GM19468 (cell line): ENCODE data around the gene TTC39A.

Experiments used
- ATAC-seq: cut with Tn5 transposase; IDR thresholded peaks from one replicate; pipeline ENCODE4 v1.9.1; 2021; ENCODE audit warnings: mild to moderate bottlenecking, moderate library complexity, moderate number of reproducible peaks; ENCODE audit not compliant: unreplicated experiment; ENCODE audit errors: extremely low read depth

TTC39A gene

DNA sequence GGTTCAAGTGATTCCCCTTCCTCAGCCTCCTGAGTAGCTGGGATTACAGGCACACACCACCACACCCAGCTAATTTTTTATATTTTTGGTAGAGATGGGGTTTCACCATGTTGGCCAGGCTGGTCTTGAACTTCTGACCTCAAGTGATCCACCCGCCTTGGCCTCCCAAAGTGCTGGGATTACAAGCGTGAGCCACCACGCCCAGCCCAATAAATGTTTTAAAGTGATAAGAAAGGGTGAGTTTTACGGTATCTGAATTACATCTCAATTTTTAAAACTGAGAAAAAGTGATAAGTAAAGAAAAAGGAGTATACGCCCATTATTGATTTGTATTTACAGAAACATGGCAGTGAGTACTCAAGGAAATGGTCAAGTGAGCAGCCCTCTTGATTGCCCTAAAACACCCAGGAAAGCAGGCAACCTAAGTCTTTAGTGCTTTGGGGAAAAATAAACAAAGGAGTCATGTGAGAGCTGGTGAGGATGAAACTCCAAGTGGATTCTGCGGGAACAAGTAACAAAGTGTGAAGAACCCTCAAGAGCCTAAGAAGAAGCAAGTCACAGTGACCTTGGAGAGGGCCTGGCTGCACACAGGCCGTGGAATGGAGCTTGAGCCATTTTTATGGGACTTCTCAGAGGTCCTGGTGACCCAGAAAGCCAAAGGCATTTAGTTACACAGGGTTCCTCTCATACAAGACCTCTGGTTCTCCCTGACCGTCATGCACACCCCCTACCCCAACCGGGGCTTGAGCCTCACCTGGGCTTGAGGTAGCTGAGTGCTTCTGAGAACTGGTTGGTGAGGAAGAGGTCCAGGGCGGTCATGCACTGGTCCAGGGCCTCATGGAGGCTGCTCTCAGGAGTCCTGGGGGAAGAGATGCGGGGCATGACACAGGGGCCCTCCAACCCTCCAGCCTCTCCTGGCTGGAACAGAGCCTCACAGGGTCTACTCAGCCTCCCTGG is 9.1 kb downstream of the TTC39A start:
- ATAC-seq: no peak

DNA sequence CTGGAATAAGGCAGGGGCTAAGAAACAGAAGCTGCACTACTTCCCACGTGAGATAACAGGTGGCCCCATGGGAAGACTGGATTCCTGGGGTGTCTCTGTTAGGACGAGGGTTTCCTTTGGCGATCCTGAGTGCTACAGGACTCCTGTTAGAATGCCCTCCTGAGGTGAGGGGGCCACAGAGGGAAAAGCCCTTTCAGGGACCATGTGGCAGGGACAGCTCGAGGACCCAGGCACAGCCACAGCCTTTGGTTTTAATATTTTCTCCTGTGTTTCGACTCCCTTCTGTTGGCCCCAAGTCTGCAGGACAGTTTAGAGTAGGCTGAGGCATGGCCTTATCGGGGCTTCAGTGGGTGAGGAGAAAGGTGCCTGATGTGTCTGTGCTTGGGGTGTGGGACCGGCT is 12.6 kb downstream of the TTC39A start:
- no peak for ATAC-seq

DNA sequence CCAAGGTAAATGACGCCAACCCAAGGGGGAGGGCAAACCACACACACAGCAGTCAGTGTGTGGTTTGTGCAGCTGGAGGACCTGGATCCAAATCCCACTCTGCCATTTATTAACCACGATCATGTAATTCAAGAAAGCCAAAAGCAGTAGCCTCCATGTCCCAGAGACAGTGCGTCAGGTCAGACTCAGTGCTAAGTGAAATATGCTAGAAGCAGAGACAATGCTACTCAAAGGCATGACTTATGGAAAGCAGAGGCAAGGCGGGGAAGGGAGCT is 13.6 kb downstream of the TTC39A start:
- ATAC-seq: no peak

DNA sequence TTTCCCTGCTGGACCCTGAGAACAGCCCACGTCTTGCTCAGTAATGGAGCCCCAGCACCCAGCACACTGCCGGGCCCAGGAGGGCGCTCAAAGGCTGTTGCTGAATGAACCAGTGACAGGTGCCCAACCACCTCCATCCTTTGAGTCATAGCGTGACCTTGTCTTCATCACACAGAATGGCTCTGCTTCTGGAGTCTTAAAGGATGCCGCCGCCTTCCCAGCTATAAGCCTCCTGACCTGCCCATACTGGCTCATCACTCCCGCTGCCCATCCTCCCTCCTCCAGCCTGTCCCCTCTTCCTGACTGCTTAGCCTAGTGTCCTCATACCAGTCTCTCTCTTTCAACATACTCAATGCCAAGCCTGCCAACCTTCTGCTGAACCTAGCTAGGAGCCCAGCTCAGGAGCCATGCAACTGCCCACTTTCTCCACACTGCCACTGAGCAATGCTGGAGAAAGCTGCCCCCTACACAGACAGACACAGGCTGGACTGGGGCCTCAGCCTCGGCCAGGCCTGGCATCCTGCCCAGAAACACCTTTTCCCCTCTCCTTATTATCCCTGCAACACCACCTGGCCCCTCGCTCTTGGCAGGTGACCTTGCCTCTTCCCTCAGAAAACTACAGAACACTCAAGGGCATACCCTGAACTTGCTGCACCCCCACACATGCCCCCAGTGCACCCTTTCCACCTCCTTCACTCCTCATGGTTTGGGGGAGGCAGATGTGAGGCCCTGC is 14.1 kb downstream of the TTC39A start:
- ATAC-seq: no peak

DNA sequence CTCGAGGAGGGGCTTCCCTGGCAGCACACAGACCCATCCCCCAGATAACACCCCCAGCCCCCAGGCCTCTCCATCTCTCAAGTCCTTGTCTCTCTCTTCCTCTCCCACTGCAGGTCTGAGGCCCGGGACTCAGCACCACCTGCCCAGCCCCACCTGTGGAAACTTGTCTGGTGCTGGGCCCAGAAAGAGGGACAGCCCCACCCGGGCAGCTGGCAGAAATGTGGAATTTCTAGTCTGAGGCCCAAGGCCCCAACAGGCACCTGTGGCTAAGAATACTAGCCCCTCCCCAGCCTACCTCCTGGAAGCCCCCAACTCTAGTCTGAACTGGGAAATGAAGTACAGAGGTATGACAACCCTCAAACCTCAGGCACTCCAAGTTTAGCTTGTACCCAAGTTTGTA is 15.4 kb downstream of the TTC39A start:
- no peak for ATAC-seq

DNA sequence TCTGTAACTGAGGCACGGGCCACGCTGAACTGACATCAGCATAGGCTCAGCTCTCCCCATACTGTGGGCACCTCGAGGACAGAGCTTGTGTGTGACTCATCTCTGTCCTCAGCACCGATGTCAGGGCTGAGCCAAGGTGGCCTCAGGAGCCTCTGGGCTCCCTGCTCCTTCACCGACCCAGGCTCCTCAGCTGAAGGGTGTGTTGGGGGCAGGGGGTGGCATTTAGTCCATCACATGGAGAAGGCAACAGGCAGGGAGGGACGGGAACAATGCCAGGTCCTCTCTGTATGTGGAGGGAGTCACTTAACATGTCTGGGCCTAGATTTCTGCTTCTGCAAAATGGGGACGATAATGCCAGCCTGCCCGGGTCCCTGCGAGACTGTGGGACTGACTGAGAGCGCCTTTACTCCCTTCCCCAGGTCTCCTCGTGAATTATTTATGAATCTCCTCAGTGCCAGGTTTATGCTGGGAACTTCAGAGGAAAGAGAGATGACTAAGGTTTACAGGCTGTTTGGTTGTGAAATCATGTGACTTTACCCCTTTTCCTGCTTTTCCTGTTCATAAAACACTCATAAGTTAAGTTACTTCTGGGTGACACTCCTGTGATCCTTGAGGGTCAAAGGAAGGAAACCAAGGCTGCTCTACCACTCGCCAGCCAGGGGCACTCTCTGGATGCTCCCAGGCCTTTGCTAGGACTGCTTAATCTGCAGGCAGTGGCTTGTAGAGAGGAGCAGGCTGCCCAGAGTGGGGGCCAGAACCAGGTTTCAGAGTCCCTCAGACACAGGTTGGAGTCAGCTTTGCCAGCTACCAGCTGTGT is 16.2 kb downstream of the TTC39A start:
- ATAC-seq: no peak

DNA sequence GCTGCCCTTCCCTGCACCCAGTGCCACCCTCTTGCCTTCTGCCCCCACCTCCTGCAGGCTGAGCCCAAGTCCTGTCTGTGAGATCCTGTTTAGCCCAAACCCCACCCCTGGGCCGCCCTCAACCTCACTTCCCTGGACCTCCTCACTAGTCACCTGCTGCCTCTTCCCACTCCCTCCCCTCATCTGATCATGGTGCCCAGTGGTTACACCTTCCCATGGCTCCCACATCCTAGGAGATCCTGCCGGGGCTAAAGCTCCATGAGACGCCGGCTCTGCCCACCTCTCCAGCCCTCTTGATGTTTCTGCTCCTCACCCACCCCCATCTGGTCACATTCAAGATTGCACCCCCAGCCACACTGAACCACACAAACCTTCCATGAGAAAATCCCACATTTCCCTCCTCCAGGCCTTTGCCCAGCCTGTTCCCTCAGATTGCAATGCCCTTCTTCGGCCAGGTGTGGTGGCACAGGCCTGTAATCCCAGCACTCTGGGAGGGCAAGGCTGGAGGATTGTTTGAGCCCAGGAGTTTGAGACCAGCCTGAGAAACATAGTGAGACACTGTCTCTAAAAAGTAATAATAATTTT is 17.0 kb downstream of the TTC39A start:
- no peak for ATAC-seq

DNA sequence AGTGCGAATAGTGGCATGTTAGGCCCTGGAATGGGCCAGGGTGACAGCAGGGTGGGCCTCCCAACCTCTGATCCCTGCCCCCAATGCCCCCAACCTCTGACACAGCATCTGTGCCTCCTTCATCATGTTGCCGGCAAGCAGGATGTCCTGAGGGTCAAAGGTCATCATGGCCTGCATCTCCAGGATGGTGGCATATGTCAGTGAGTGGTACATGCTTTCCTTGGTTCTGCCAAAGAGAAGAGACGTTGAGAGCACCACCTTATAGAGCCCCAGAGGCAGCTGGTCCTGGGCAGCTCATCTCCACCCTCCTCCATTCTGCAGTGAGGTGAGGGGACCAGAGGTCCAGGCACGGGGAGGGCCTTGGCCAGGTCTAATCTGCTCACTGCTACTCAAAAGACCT is 17.6 kb downstream of the TTC39A start:
- no peak for ATAC-seq

DNA sequence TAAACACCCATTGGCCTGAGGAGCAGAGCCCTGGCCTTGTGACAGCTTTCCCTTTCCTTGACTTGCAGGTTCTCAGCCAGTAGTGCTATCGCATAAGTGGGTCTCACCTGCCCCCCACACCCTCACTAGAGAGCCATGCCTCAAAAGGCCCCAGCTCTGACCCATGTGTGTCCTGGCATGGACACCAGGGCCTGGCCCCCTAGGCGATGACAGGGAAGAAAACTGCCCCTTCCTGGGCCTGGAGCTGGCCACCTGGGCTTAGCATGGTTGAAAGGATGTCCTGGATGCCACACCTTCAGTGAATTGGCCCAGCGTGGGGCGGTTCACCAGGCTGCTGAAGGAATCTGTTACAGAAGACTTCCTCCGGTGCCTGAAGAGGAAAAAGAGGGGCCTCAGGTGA is 18.5 kb downstream of the TTC39A start:
- ATAC-seq: no peak

DNA sequence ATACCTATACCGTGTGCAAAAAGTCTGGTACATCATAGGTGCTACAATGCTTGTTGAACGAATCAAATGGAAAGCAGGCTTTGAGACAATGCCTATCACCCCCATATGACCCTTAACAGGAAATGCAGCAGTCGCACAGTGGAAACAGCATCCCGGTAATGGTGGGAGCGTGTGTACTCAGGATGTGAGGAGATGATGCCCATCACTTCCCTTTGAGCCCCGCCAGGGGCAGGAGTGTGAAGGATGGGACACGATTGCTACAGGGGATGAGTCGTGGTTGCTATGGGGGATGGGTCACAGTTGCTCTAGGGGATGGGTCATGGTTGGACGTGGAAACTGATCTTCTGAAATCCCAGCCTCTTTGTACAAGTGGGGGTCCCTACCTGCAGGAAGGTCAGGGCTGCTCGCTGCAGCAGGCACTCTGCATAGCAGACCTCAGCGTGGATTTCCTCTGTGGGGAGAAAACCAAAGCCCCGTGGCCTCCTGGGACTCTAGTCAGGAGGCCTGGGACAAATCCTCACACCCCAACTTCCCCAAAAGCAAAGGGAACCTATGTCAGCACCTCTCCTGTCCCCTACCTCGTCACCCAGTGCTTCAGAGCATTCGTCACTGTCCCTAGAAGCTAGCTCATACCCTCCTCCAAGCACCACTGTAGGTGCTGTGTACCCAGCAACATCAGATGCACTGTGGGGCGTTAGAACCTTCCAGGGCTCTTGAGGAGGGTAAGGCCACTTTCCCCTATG is 19.3 kb downstream of the TTC39A start:
- no peak for ATAC-seq

DNA sequence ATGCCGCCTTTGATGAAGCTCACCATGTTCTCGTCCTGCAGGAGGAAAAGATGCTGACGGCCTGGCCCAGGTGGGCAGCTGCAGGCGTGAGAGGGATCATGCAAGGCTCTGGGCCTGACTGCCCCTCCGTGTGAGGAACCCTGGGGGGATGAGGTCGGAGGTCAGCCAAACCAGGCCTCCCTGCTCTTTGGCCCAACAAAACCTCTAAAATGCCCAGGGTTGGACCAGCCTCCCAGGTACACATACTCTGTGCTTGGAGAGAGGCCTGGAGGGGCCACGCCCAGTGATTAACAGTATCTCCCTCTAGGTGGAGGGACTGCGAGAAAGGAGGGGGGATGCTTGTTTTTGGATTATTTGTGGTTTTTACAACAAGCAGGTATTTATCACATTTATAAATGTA is 21.1 kb downstream of the TTC39A start:
- no peak for ATAC-seq

DNA sequence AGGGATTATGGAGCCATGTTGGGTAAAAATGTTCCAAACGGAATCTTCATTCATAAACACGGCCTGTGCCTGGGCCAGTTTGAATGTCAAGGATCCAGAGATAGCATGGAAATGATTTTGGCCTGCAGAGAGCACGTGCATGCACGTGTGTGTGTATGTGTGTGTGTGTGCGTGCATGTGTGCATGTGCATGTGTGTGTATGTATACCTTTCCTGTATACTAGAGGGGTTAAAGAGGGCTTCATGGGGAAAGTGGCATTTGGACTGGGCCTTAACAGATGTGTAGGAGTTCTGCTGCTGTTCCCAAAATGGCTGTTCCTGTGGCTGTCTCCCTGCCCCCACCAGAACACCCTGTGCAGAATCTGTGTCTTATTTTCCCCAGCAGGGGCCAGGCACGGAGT is 21.7 kb downstream of the TTC39A start:
- no peak for ATAC-seq

DNA sequence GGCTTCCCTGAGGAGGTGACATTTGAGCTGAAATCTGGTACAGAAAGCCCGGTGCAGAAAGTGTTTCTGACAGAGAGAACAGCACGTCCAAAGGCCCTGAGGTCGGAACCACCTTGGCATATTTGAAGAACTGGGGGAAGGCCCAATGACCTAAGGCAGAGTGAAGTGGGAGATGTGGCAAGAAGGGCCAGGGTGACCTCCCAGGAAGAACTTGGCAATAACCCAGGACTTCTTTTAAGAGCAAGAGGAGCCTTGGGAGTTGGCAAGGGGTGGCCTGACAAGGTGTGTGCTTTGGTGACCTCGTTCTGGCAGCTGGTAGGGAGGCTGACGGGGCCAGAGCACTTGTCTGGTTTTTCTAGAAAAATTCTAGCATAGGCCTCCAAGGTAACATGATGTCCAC is 23.4 kb downstream of the TTC39A start:
- ATAC-seq: no peak

DNA sequence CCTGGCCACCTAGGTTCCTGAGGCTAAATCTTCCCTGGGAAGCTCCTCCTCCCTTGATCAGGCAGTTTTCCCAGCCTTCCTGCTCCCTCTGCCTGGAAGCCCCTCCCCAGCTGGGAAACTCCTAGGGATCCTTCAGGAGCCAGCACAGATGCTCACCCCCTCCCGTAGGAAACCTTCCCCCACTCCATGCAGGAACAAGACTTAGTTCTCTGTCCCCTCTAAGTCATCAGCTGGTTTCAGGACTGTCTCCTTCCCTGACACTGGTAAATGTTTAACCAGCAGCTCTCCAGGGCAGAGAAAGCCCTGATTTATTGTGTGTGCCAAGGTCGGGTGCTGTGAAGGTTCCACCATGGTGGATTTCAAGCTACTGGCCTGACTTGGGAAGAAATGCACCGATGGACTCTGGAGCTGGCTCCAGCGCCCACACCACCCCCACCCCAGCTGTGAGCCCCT is 25.0 kb downstream of the TTC39A start:
- ATAC-seq: no peak

DNA sequence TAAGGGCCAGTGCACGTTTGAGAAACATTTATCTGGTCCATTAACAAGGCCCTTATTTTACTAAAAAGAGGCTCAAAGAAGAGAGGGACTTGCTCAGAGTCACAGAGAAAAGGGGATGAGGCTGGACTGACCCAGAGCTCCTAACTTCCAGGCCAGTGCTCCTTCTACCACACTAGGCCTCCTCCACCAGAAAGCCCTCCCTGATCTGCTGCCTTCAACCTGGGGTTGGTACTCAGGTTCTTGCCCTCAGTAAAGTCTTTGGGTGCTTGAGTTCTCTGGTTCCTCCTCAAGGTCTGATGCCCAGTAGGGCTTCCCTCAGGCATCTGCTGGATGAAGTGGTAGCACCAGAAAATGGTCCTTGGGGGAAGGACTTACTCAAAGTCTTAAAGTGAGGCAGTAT is 26.0 kb downstream of the TTC39A start:
- no peak for ATAC-seq

DNA sequence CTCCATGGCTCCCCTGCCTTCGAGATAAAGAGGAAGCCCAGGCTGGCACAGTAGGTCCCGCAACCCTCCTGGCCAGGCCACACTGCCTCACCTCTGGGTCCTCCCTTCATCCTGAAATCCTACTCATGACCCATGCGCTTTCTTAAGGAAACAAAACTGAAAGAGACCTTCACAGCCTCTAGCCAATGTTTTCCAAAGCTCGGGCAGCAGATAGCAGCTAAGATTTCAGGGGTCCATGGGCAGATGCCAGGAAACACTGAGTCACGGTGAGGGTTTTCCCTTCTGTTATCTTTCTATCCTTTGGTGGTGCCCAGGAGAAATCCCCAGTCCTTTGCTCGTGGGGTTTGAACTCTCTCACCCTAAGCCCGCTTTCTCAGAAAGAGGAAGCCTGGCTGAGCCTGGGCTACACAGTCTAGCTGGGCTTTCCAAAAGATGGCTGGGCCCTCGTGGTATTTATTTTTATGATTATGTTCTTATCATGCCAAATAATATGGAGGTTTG is 26.6 kb downstream of the TTC39A start:
- ATAC-seq: no peak

DNA sequence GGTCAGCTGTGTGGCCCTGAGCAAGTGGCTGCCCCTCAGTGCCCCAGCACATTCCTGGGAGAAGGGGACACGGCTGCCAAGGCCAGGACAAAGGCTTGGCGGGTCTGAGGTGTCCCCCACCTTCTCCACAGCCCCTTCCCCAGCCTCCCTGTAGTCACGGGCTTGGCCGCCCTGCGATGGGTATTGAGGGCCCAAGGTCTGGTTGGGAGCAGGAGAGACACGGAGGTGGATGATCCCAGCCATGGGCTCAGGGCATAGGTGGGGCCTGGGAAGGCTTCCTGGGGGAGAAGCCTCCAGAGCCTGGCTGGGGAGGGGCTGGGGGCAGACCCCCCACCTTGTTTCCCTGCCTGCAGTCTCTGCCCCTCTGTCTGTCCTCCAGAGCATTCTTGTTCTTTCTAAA is 27.0 kb downstream of the TTC39A start:
- ATAC-seq: no peak

DNA sequence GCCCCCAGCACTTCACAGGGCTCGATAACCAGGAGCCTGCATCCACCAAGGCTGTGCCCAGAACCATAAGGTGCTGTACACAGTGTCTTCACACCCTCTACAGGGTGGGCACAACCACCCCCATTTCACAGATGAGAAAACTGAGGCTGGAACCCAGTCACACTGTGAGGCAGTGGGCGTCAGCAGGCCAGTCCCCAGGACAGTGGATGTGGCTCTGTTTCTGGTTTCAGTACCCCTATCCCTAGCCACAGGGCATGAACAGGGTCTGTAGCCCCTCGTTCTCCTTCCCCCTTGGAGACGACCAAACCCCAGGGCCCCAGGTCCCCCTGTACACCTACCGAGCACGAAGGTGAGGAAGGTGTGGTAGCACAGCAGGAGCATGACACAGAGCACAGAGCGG is 27.6 kb downstream of the TTC39A start:
- ATAC-seq: no peak

DNA sequence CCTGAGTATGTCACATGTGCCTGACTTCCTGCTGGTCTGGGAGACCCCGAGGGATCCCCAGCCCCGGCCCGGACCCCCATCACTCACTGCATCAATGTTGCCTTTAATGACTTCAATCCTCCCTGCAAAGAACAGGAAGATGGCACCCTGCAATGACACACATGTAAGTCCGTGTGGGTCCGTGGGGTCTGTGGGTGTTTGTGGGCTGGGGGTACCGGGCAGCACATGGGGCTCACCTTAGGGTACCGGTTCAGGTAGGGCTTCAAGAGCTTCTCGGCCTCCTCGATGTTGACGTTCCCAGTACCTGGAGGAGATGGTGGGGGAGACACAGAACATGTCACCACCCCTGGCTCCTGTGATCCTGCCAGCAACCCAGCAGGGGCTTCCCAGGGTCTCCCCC is 28.1 kb downstream of the TTC39A start:
- ATAC-seq: no peak

DNA sequence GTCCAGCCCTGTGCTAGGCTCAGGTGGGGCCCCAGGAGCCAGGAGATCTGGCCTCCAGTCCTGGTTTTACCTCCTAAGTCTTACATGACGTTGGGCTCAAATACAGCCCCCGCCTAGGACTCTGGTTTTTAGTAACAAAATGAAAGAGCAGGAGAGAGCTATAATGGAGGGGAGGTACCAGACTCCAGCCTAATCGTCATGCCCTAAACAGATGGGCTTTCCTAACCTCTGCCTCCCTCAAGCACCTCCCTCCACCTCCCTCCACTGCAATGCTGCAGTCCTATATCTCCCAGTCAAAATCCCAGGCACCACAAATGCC is 28.6 kb downstream of the TTC39A start:
- ATAC-seq: no peak
